ENCODE measurements around the gene HPS1.

Gene HPS1

GRCh38 chr10:98460837-98461499, 14.2 kb upstream of the HPS1 start:
- DNase-seq (ENCODE audit: low spot score) = no peak

DNA sequence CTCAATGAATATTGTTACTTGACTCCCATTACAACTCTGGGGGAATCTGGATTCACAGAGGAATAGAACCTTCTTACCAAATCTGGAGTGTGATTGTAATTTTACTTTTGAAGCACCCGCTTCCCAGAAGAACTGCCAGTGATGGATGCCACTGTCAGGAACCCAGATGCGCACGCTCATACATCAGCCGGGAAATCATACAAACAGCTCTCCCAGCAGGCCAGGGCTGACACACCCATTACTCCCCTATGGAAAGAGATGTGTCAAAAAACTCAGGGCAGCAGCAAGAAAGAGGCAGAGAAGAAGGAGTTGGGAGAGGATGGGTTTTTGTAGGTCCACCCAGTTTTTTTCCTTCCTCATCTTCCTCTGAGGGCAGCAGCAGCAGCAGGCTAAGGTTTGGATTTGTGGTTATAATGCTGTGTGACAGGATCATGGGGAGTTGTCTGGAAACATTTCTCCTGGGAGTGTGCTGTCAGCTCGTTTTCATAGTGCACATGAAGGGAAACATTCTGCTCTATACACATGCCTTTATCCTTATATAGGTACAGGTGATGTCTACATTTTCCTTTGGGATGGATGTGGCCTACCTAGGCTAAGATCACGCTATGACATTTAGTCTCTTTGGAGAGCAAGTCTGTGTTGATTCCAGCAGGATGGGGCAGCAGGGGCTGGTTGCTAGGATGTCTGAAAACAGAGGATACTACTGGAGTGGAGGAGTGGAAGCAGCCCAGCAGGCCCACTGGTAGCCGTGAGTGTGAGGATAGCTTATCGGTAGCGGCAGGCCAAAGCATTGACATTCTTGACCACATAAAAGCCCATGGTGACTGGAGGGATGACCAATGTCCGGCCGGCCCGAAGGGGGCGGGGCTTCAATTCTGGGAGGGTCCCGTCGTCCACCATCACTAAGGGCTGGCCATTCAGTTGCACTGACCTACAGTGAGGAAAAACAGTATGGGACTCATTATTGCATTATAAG, 12.4 kb upstream of the HPS1 start:
- H3K4me2 ChIP-seq (ENCODE audit: insufficient read depth, low read length, poor library complexity, severe bottlenecking) = no peak overlapping the region
- no peaks in the 10 kb centered on the region for H3K9me3 ChIP-seq (replicated peaks in 1 of 2; ENCODE audit: control insufficient read depth in 2 of 2, insufficient read depth in 1 of 2, low read depth in 1 of 2, low read length in 2 of 2)
- H3K9ac ChIP-seq (ENCODE audit: low read depth, low read length, poor library complexity) = no peak overlapping the region
- H3K4me1 ChIP-seq (ENCODE audit: control insufficient read depth in 2 of 2, insufficient read depth in 1 of 2, low read depth in 1 of 2, low read length in 2 of 2) = peaks cover 0 to 15% of the 10 kb centered on the region in 2 donors
- no peaks in the 10 kb centered on the region for H3K79me1 ChIP-seq (ENCODE audit: low read depth, low read length)
- no peak overlapping the region for H2BK15ac ChIP-seq (ENCODE audit: low read length)
- H2BK120ac ChIP-seq (ENCODE audit: low read depth, low read length) = no peak overlapping the region
- H3K4ac ChIP-seq (ENCODE audit: low read length) = no peak overlapping the region
- no peak overlapping the region for H3K4me3 ChIP-seq (ENCODE audit: low read length in 2 of 2)
- H3K27ac ChIP-seq (replicated peaks; ENCODE audit: low read length) = no peak overlapping the region
- H2BK5ac ChIP-seq (ENCODE audit: low read length) = no peak overlapping the region
- no peak overlapping the region for H2AK5ac ChIP-seq (ENCODE audit: low read depth, low read length)
- no CpG with 5 or more reads among the region's 15 CpGs for WGBS, 2 donors (ENCODE audit: extremely low coverage in 2 of 2, insufficient read length in 2 of 2, insufficient replicate concordance in 1 of 2)
- no peak overlapping the region for H4K91ac ChIP-seq (ENCODE audit: low read depth, low read length, poor library complexity)
- no peak overlapping the region for H2AFZ ChIP-seq (ENCODE audit: low read length)
- no peak overlapping the region for H3K14ac ChIP-seq (ENCODE audit: low read length)
- H4K8ac ChIP-seq (ENCODE audit: low read depth, low read length) = no peak overlapping the region
- peaks cover 0 to 10% (median 0%) of the 10 kb centered on the region in 3 experiments for H3K27me3 ChIP-seq (ENCODE audit: control insufficient read depth in 3 of 3, insufficient read depth in 3 of 3, low read depth in 1 of 3, low read length in 3 of 3)
- no peak overlapping the region for H2BK12ac ChIP-seq (ENCODE audit: low read length)
- DNase-seq (ENCODE audit: low spot score) = no peak
- H3K36me3 ChIP-seq (replicated peaks in 1 of 2; ENCODE audit: control insufficient read depth in 2 of 2, insufficient read depth in 2 of 2, low read length in 2 of 2) = no peaks in the 10 kb centered on the region
- no peak overlapping the region for H3K18ac ChIP-seq (ENCODE audit: low read length)
- no peak overlapping the region for H3K23ac ChIP-seq (ENCODE audit: low read depth, low read length, poor library complexity)

More at GRCh38 chr10:98460837-98461499, 14.2 kb upstream of the HPS1 start:
- H2BK120ac ChIP-seq (ENCODE audit: low read depth, low read length) = no peak overlapping the region
- no peak overlapping the region for H4K91ac ChIP-seq (ENCODE audit: low read depth, low read length, poor library complexity)
- no peak overlapping the region for H2AK5ac ChIP-seq (ENCODE audit: low read depth, low read length)
- no peak overlapping the region for H3K23ac ChIP-seq (ENCODE audit: low read depth, low read length, poor library complexity)
- H3K4ac ChIP-seq (ENCODE audit: low read length) = no peak overlapping the region
- H3K4me2 ChIP-seq (ENCODE audit: insufficient read depth, low read length, poor library complexity, severe bottlenecking) = no peak overlapping the region
- H3K9me3 ChIP-seq (replicated peaks in 1 of 2; ENCODE audit: control insufficient read depth in 2 of 2, insufficient read depth in 1 of 2, low read depth in 1 of 2, low read length in 2 of 2) = no peaks in the 10 kb centered on the region
- no peak overlapping the region for H4K8ac ChIP-seq (ENCODE audit: low read depth, low read length)
- no peak overlapping the region for H3K9ac ChIP-seq (ENCODE audit: low read depth, low read length, poor library complexity)
- no peaks in the 10 kb centered on the region for H3K36me3 ChIP-seq (replicated peaks in 1 of 2; ENCODE audit: control insufficient read depth in 2 of 2, insufficient read depth in 2 of 2, low read length in 2 of 2)
- H3K27me3 ChIP-seq (ENCODE audit: control insufficient read depth in 3 of 3, insufficient read depth in 3 of 3, low read depth in 1 of 3, low read length in 3 of 3) = peaks cover 0 to 10% (median 0%) of the 10 kb centered on the region in 3 experiments
- H2BK12ac ChIP-seq (ENCODE audit: low read length) = no peak overlapping the region
- H3K27ac ChIP-seq (replicated peaks; ENCODE audit: low read length) = no peak overlapping the region
- H2BK15ac ChIP-seq (ENCODE audit: low read length) = no peak overlapping the region
- no peak overlapping the region for H3K14ac ChIP-seq (ENCODE audit: low read length)
- no peak overlapping the region for H3K4me3 ChIP-seq (ENCODE audit: low read length in 2 of 2)
- no peak overlapping the region for H2AFZ ChIP-seq (ENCODE audit: low read length)
- no CpG with 5 or more reads among the region's 3 CpGs for WGBS, 2 donors (ENCODE audit: extremely low coverage in 2 of 2, insufficient read length in 2 of 2, insufficient replicate concordance in 1 of 2)
- no peaks in the 10 kb centered on the region for H3K79me1 ChIP-seq (ENCODE audit: low read depth, low read length)
- H2BK5ac ChIP-seq (ENCODE audit: low read length) = no peak overlapping the region
- H3K4me1 ChIP-seq (ENCODE audit: control insufficient read depth in 2 of 2, insufficient read depth in 1 of 2, low read depth in 1 of 2, low read length in 2 of 2) = peaks cover 0 to 11% of the 10 kb centered on the region in 2 donors
- no peak overlapping the region for H3K18ac ChIP-seq (ENCODE audit: low read length)

DNA sequence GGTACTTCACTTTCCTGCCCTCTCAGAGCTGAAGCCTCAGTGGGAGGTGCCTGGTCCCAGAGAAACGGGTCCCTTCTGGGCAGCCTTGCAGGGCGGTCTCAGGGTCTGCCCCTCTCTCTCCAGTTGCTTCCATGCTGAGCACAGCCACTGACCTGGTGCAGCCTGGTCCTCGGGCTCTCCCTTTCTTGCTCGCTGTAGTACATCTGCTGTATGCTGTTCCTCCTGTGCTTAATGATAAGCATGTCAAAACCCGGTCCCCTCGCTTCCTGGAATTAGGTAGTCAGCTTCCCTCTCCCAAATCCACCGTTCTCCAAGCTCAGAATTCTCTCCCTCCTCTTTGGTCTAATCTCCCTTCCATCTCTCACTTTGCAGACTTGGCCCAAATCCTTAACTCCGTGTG, 11.0 kb upstream of the HPS1 start:
- no peak overlapping the region for H2BK5ac ChIP-seq (ENCODE audit: low read length)
- no peaks in the 10 kb centered on the region for H3K9me3 ChIP-seq (replicated peaks in 1 of 2; ENCODE audit: control insufficient read depth in 2 of 2, insufficient read depth in 1 of 2, low read depth in 1 of 2, low read length in 2 of 2)
- no peak overlapping the region for H3K27ac ChIP-seq (replicated peaks; ENCODE audit: low read length)
- WGBS, 2 donors (ENCODE audit: extremely low coverage in 2 of 2, insufficient read length in 2 of 2, insufficient replicate concordance in 1 of 2) = no CpG with 5 or more reads among the region's 8 CpGs
- H4K91ac ChIP-seq (ENCODE audit: low read depth, low read length, poor library complexity) = no peak overlapping the region
- H3K23ac ChIP-seq (ENCODE audit: low read depth, low read length, poor library complexity) = no peak overlapping the region
- no peak overlapping the region for H3K4ac ChIP-seq (ENCODE audit: low read length)
- peak overlapping the region; percentile 63 for H3K18ac ChIP-seq (ENCODE audit: low read length)
- H2AK5ac ChIP-seq (ENCODE audit: low read depth, low read length) = no peak overlapping the region
- no peak overlapping the region for H3K14ac ChIP-seq (ENCODE audit: low read length)
- no peak overlapping the region for H2BK12ac ChIP-seq (ENCODE audit: low read length)
- peaks cover 0 to 15% of the 10 kb centered on the region in 2 donors for H3K4me1 ChIP-seq (ENCODE audit: control insufficient read depth in 2 of 2, insufficient read depth in 1 of 2, low read depth in 1 of 2, low read length in 2 of 2)
- no peak overlapping the region for H3K4me2 ChIP-seq (ENCODE audit: insufficient read depth, low read length, poor library complexity, severe bottlenecking)
- H4K8ac ChIP-seq (ENCODE audit: low read depth, low read length) = no peak overlapping the region
- H3K27me3 ChIP-seq (ENCODE audit: control insufficient read depth in 3 of 3, insufficient read depth in 3 of 3, low read depth in 1 of 3, low read length in 3 of 3) = peaks cover 0 to 10% (median 0%) of the 10 kb centered on the region in 3 experiments
- no peak overlapping the region for H3K9ac ChIP-seq (ENCODE audit: low read depth, low read length, poor library complexity)
- H2BK15ac ChIP-seq (ENCODE audit: low read length) = no peak overlapping the region
- DNase-seq (ENCODE audit: low spot score) = no peak
- H2AFZ ChIP-seq (ENCODE audit: low read length) = no peak overlapping the region
- no peaks in the 10 kb centered on the region for H3K36me3 ChIP-seq (replicated peaks in 1 of 2; ENCODE audit: control insufficient read depth in 2 of 2, insufficient read depth in 2 of 2, low read length in 2 of 2)
- H3K4me3 ChIP-seq (ENCODE audit: low read length in 2 of 2) = no peak overlapping the region
- H2BK120ac ChIP-seq (ENCODE audit: low read depth, low read length) = no peak overlapping the region
- no peaks in the 10 kb centered on the region for H3K79me1 ChIP-seq (ENCODE audit: low read depth, low read length)

All from neuronal stem cell (in vitro differentiated cells).